ENCODE data around the gene CYBC1.

Gene CYBC1

DNA sequence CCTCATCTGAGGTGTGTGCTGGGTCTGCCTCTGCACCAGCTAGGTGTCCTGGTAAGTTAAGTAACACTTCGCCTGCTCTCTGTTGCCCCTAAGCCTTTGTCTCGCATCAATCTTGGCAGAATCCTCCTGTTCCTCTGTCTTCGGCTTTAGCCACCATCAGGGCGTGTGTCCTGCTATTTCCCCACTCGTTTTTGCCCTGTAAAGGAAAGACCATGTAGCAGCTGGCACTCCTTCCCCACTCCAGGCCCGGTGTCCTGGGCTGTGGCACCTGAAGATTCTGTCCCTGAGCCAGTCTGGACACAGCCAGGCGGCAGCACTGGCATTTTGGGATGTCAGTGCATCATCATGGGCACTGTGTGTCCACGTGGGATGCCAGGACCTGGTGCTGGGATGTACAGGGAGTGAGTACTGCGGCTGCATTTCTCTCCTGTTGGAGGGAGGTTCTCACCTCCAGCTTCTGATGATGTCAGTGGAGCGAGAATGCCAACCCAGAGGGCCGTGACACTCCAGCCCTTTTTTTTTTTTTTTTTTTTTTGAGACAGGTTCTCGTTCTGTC, 42.8 kb upstream of the CYBC1 start:
- H3K4me3 ChIP-seq (ENCODE audit: low read depth, low read length): no peak overlapping the region
- TF ChIP-seq CTCF (IDR thresholded peaks at IDR 0.05; ENCODE audit: low read depth, low read length, missing control alignments): no peak
- no peak for DNase-seq (ENCODE audit: low read depth)

DNA sequence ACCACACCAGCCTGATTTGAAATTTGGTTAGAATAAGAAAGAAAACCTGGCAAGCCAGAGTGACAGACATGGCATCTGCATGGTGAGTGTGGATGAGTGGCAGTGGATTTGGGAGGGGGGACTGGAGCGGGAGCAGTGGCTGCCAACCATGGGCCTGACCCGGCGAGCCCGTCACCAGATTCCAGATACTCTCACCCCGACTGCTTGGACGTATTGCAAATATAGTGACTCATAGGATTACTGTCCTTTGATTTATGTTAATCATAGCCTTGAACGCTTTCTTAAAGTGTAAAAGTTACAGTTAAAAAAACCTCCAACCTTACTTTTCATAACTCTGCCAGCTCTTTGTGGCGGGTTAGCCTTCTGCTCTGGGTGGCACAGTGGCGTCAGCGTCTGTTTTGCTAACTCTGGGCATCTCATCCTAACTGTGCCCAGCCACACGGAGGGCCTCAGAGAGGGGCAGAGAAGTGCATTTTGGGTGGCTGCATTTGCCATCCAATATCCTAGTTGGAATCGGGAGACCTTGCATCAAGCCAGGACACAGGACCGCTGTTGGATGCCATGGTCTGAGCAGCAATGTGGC, 42.2 kb upstream of the CYBC1 start:
- no peak for DNase-seq (ENCODE audit: low read depth)
- no peak for TF ChIP-seq CTCF (IDR thresholded peaks at IDR 0.05; ENCODE audit: low read depth, low read length, missing control alignments)
- H3K4me3 ChIP-seq (ENCODE audit: low read depth, low read length): no peak overlapping the region

DNA sequence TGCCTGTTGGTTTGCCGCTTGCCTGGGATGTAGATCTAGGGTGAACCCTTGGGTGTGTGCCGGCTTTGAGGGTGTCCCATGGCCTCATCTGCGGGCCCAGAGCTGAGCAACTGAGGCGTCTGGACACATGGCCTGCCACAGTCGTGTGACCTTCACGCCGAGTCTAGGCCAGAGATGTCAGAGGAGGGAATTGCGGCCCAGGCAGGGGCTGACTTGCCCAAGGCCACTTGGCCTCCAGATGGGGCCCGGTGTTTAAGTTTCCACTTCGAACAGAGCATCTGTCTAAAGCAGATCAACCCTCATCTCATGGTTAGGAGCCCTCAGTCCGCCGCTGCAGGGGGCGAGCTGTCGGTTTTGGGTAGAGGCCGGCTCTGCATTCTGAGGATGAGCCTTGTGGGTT, 41.0 kb upstream of the CYBC1 start:
- DNase-seq (ENCODE audit: low read depth): no peak
- TF ChIP-seq CTCF (IDR thresholded peaks at IDR 0.05; ENCODE audit: low read depth, low read length, missing control alignments): no peak
- H3K4me3 ChIP-seq (ENCODE audit: low read depth, low read length): no peak overlapping the region

DNA sequence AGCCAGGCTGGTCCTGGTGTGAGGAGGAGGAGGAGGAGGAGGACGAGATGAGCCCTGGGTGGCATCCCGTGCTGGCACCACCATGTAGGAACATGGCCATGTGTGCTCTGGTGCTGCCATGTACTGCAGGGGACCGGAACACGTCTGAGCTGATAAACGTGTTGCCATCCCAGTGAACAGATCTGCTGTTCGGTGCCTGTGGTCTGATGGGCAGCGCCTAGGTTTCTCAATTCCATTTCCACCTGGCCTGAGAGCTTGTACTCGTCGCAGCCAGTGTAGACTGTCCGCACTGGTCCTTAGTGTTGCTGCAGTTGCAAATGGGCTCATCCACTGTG, 40.6 kb upstream of the CYBC1 start:
- no peak for TF ChIP-seq CTCF (IDR thresholded peaks at IDR 0.05; ENCODE audit: low read depth, low read length, missing control alignments)
- DNase-seq (ENCODE audit: low read depth): no peak

DNA sequence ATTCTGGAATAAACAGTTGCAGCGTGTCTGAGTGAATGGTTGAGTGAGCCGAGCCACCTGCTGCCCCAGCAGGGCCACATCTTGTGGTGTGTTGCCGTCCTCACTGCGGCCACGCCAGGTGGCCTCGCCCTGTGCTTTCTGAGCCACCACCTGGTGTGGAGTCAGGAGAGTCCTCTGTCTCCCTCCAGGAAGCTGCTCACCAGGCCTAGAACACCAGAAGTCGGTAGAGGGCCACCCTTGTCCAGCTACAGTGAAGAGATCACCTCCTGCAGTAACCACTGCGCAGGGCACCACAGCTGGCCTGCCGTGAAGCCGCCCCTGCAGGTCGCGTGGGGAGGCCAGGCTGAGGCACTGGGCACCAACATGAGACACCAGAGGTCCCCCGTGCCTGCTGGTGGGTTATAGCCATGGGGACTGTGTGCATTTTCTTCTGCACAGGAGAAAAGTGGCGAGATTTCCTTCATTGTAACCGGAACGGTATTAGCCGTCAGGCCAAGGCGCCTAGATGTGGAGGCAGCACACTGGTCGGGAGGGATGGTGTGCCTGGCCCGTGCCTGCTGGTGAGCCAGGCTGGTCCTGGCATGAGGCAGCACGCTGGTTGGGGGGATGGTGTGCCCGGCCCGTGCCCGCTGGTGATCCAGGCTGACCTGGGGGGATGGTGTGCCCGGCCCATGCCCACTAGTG, 40.1 kb upstream of the CYBC1 start:
- no peak overlapping the region for H3K4me3 ChIP-seq (ENCODE audit: low read depth, low read length)
- no peak for DNase-seq (ENCODE audit: low read depth)
- TF ChIP-seq CTCF (IDR thresholded peaks at IDR 0.05; ENCODE audit: low read depth, low read length, missing control alignments): no peak

More for the DNA sequence above, 40.6 kb upstream of the CYBC1 start:
- no peak overlapping the region for H3K4me3 ChIP-seq (ENCODE audit: low read depth, low read length)

- DNase-seq (ENCODE audit: low read depth): no peak
- no peak for TF ChIP-seq CTCF (IDR thresholded peaks at IDR 0.05; ENCODE audit: low read depth, low read length, missing control alignments)
- H3K4me3 ChIP-seq (ENCODE audit: low read depth, low read length): no peak overlapping the region
Observed at GRCh38 chr17:82489851-82490511, 39.4 kb upstream of the CYBC1 start.
